ENCODE data around the gene AQP12A. TPM values are rescaled to one million over a fixed set of nuclear protein-coding genes. Genes with fewer than 3 reads are reported as not detected.

The AQP12A gene
- total RNA-seq, 1 experiment from 2014 or later, result not detected

GRCh38 chr2:240685771-240686371, 5.8 kb upstream of the AQP12A start:
- ChIA-PET RAD21 (ENCODE audit: low non-redundant PET in 1 of 2, low total read pairs in 2 of 2, uncharacterized antibody in 2 of 2, unreplicated experiment in 2 of 2) (no interaction called here), CTCF (no interaction called here), POLR2A (no interaction called here)
- Histone ChIP-seq H3K9ac (ENCODE audit: low read length) (no peak overlapping the region), H3K4me1 (ENCODE audit: control insufficient read depth in 1 of 2, insufficient read depth in 2 of 2, low read length in 2 of 2) (no peaks in the 10 kb centered on the region), H2AFZ (ENCODE audit: low read depth, low read length, poor library complexity, severe bottlenecking) (no peak overlapping the region), H3K9me2 (ENCODE audit: insufficient read depth) (no peaks in the 10 kb centered on the region), H3K79me2 (ENCODE audit: insufficient read depth, low read length) (no peaks in the 10 kb centered on the region), H3K4me3 (replicated peaks in 1 of 2; ENCODE audit: low read depth in 1 of 2, low read length in 2 of 2) (no peak overlapping the region), H3K4me2 (ENCODE audit: low read length) (no peak overlapping the region), H3K9me3 (ENCODE audit: control insufficient read depth in 1 of 2, insufficient read depth in 1 of 2, low read depth in 1 of 2, low read length in 2 of 2) (no peaks in the 10 kb centered on the region), H4K20me1 (ENCODE audit: insufficient read depth) (no peaks in the 10 kb centered on the region), H3K27ac (ENCODE audit: low read depth, low read length) (no peak overlapping the region), H3K27me3 (ENCODE audit: insufficient read depth, low read length) (no peaks in the 10 kb centered on the region), H3K36me3 (ENCODE audit: control insufficient read depth in 1 of 2, insufficient read depth in 2 of 2, low read length in 2 of 2) (no peaks in the 10 kb centered on the region)
- no TSS peak for BruUV-seq (replicated peaks)
- ATAC-seq, result peak; percentile 62
- no peak for DNase-seq (ENCODE audit: low read depth, low spot score)
- intact Hi-C loops (cut with micrococcal nuclease), result no loop called here
- TF ChIP-seq CEBPB (IDR thresholded peaks at IDR 0.05; ENCODE audit: low read depth), result no peak
- no peak for TF ChIP-seq EZH2phosphoT487 (IDR thresholded peaks at IDR 0.05; ENCODE audit: borderline replicate concordance)
- no peak for TF ChIP-seq POLR2AphosphoS5 (IDR thresholded peaks at IDR 0.05; ENCODE audit: low read depth, low read length)

GRCh38 chr2:240686460-240686859, 5.2 kb upstream of the AQP12A start:
- DNase-seq (ENCODE audit: low read depth, low spot score) (no peak), ATAC-seq (no peak)
- no TSS peak for BruUV-seq (replicated peaks)
- no peak overlapping the region for H3K4me2 ChIP-seq (ENCODE audit: low read length)
- RAD21 ChIA-PET (ENCODE audit: low non-redundant PET in 1 of 2, low total read pairs in 2 of 2, uncharacterized antibody in 2 of 2, unreplicated experiment in 2 of 2), result no interaction called here
- H3K4me1 ChIP-seq (ENCODE audit: control insufficient read depth in 1 of 2, insufficient read depth in 2 of 2, low read length in 2 of 2), result no peaks in the 10 kb centered on the region
- no peak overlapping the region for H3K4me3 ChIP-seq (replicated peaks in 1 of 2; ENCODE audit: low read depth in 1 of 2, low read length in 2 of 2)
- no peak overlapping the region for H3K27ac ChIP-seq (ENCODE audit: low read depth, low read length)
- no peaks in the 10 kb centered on the region for H3K9me2 ChIP-seq (ENCODE audit: insufficient read depth)
- H4K20me1 ChIP-seq (ENCODE audit: insufficient read depth), result no peaks in the 10 kb centered on the region
- TF ChIP-seq, protein P1, sequence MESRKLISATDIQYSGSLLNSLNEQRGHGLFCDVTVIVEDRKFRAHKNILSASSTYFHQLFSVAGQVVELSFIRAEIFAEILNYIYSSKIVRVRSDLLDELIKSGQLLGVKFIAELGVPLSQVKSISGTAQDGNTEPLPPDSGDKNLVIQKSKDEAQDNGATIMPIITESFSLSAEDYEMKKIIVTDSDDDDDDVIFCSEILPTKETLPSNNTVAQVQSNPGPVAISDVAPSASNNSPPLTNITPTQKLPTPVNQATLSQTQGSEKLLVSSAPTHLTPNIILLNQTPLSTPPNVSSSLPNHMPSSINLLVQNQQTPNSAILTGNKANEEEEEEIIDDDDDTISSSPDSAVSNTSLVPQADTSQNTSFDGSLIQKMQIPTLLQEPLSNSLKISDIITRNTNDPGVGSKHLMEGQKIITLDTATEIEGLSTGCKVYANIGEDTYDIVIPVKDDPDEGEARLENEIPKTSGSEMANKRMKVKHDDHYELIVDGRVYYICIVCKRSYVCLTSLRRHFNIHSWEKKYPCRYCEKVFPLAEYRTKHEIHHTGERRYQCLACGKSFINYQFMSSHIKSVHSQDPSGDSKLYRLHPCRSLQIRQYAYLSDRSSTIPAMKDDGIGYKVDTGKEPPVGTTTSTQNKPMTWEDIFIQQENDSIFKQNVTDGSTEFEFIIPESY (IDR thresholded peaks at IDR 0.05; ENCODE audit: extremely low read depth, insufficient replicate concordance, low read length), result no peak
- TF ChIP-seq POLR2A (IDR thresholded peaks at IDR 0.05; ENCODE audit: borderline replicate concordance, extremely low read depth, insufficient read depth, insufficient read length) (no peak), JUND (IDR thresholded peaks at IDR 0.05) (no peak), TCF7L2 (IDR thresholded peaks at IDR 0.05; ENCODE audit: borderline replicate concordance, extremely low read depth, insufficient read depth, insufficient read length) (no peak), YY1 (IDR thresholded peaks at IDR 0.05; ENCODE audit: extremely low read depth, insufficient replicate concordance, low read depth, low read length) (no peak), CEBPB (IDR thresholded peaks at IDR 0.05; ENCODE audit: low read depth) (no peak), REST (IDR thresholded peaks at IDR 0.05; ENCODE audit: low read depth) (no peak), EZH2 (IDR thresholded peaks at IDR 0.05) (no peak)
- TF ChIP-seq, protein P2, sequence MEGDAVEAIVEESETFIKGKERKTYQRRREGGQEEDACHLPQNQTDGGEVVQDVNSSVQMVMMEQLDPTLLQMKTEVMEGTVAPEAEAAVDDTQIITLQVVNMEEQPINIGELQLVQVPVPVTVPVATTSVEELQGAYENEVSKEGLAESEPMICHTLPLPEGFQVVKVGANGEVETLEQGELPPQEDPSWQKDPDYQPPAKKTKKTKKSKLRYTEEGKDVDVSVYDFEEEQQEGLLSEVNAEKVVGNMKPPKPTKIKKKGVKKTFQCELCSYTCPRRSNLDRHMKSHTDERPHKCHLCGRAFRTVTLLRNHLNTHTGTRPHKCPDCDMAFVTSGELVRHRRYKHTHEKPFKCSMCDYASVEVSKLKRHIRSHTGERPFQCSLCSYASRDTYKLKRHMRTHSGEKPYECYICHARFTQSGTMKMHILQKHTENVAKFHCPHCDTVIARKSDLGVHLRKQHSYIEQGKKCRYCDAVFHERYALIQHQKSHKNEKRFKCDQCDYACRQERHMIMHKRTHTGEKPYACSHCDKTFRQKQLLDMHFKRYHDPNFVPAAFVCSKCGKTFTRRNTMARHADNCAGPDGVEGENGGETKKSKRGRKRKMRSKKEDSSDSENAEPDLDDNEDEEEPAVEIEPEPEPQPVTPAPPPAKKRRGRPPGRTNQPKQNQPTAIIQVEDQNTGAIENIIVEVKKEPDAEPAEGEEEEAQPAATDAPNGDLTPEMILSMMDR (IDR thresholded peaks at IDR 0.05 in 2 of 3, conservative IDR thresholded peaks at IDR 0.05 in 1 of 3; ENCODE audit: borderline replicate concordance in 1 of 3, insufficient read depth in 1 of 3, low read depth in 2 of 3, low read length in 2 of 3), result no peak
- H3K27me3 ChIP-seq (ENCODE audit: insufficient read depth, low read length), result no peaks in the 10 kb centered on the region
- no peak overlapping the region for H3K9ac ChIP-seq (ENCODE audit: low read length)
- H3K9me3 ChIP-seq (ENCODE audit: control insufficient read depth in 1 of 2, insufficient read depth in 1 of 2, low read depth in 1 of 2, low read length in 2 of 2), result no peaks in the 10 kb centered on the region
- H2AFZ ChIP-seq (ENCODE audit: low read depth, low read length, poor library complexity, severe bottlenecking), result no peak overlapping the region
- CTCF ChIA-PET, result no interaction called here
- POLR2A ChIA-PET, result no interaction called here
- H3K36me3 ChIP-seq (ENCODE audit: control insufficient read depth in 1 of 2, insufficient read depth in 2 of 2, low read length in 2 of 2), result no peaks in the 10 kb centered on the region
- H3K79me2 ChIP-seq (ENCODE audit: insufficient read depth, low read length), result no peaks in the 10 kb centered on the region
- intact Hi-C loops (cut with micrococcal nuclease), result no loop called here

Data from HCT116 (cell line).